ENCODE measurements around the gene PFKFB4. TPM values are rescaled to one million over a fixed set of nuclear protein-coding genes. Genes with fewer than 3 reads are reported as not detected.

PFKFB4 gene
- total RNA-seq, 1 donor from 2014 or later, result 40.3 TPM

- Mint-ChIP-seq H3K36me3 (ENCODE audit: unreplicated experiment) (no peaks in the 10 kb centered on the region), H3K9me3 (ENCODE audit: unreplicated experiment) (peaks cover 12% of the 10 kb centered on the region), H3K27ac (ENCODE audit: unreplicated experiment) (no peak overlapping the region), H3K4me3 (ENCODE audit: unreplicated experiment) (no peak overlapping the region), H3K4me1 (ENCODE audit: low read depth, unreplicated experiment) (peaks cover 13% of the 10 kb centered on the region), H3K27me3 (ENCODE audit: unreplicated experiment) (peaks cover 18% of the 10 kb centered on the region)
- TF ChIP-seq CTCF (IDR thresholded peaks at IDR 0.05; ENCODE audit: partially characterized antibody, unreplicated experiment), result no peak
- no peak for DNase-seq
Observed at GRCh38 chr3:48568476-48568875, 11.9 kb upstream of the PFKFB4 start.

GRCh38 chr3:48567500-48567899, 10.9 kb upstream of the PFKFB4 start:
- no peak for TF ChIP-seq CTCF (IDR thresholded peaks at IDR 0.05; ENCODE audit: partially characterized antibody, unreplicated experiment)
- Mint-ChIP-seq H3K4me3 (ENCODE audit: unreplicated experiment) (no peak overlapping the region), H3K9me3 (ENCODE audit: unreplicated experiment) (peaks cover 18% of the 10 kb centered on the region), H3K4me1 (ENCODE audit: low read depth, unreplicated experiment) (peaks cover 20% of the 10 kb centered on the region), H3K36me3 (ENCODE audit: unreplicated experiment) (no peaks in the 10 kb centered on the region), H3K27ac (ENCODE audit: unreplicated experiment) (no peak overlapping the region), H3K27me3 (ENCODE audit: unreplicated experiment) (peaks cover 23% of the 10 kb centered on the region)
- no peak for DNase-seq

GRCh38 chr3:48567090-48567489, 10.5 kb upstream of the PFKFB4 start:
- Mint-ChIP-seq H3K27me3 (ENCODE audit: unreplicated experiment) (peaks cover 23% of the 10 kb centered on the region), H3K36me3 (ENCODE audit: unreplicated experiment) (no peaks in the 10 kb centered on the region), H3K4me1 (ENCODE audit: low read depth, unreplicated experiment) (peaks cover 20% of the 10 kb centered on the region), H3K9me3 (ENCODE audit: unreplicated experiment) (peaks cover 18% of the 10 kb centered on the region), H3K4me3 (ENCODE audit: unreplicated experiment) (no peak overlapping the region), H3K27ac (ENCODE audit: unreplicated experiment) (no peak overlapping the region)
- no peak for TF ChIP-seq CTCF (IDR thresholded peaks at IDR 0.05; ENCODE audit: partially characterized antibody, unreplicated experiment)
- DNase-seq, result no peak

GRCh38 chr3:48566401-48566760, 9.8 kb upstream of the PFKFB4 start:
- peaks cover 18% of the 10 kb centered on the region for H3K9me3 Mint-ChIP-seq (ENCODE audit: unreplicated experiment)
- DNase-seq, result no peak
- TF ChIP-seq CTCF (IDR thresholded peaks at IDR 0.05; ENCODE audit: partially characterized antibody, unreplicated experiment), result no peak
- H3K4me3 Mint-ChIP-seq (ENCODE audit: unreplicated experiment), result no peak overlapping the region
- H3K27ac Mint-ChIP-seq (ENCODE audit: unreplicated experiment), result no peak overlapping the region
- H3K4me1 Mint-ChIP-seq (ENCODE audit: low read depth, unreplicated experiment), result peaks cover 20% of the 10 kb centered on the region
- peaks cover 23% of the 10 kb centered on the region for H3K27me3 Mint-ChIP-seq (ENCODE audit: unreplicated experiment)
- H3K36me3 Mint-ChIP-seq (ENCODE audit: unreplicated experiment), result no peaks in the 10 kb centered on the region

- no peak for TF ChIP-seq CTCF (IDR thresholded peaks at IDR 0.05; ENCODE audit: partially characterized antibody, unreplicated experiment)
- Mint-ChIP-seq H3K4me1 (ENCODE audit: low read depth, unreplicated experiment) (peaks cover 24% of the 10 kb centered on the region), H3K36me3 (ENCODE audit: unreplicated experiment) (no peaks in the 10 kb centered on the region), H3K27ac (ENCODE audit: unreplicated experiment) (peak overlapping the region; percentile 90), H3K4me3 (ENCODE audit: unreplicated experiment) (peak overlapping the region; percentile 41), H3K27me3 (ENCODE audit: unreplicated experiment) (peaks cover 25% of the 10 kb centered on the region), H3K9me3 (ENCODE audit: unreplicated experiment) (peaks cover 18% of the 10 kb centered on the region)
- no peak for DNase-seq
Observed at GRCh38 chr3:48565591-48566400, 9.2 kb upstream of the PFKFB4 start.
